Measurements from ENCODE around the gene GNPDA1.

The GNPDA1 gene

DNA sequence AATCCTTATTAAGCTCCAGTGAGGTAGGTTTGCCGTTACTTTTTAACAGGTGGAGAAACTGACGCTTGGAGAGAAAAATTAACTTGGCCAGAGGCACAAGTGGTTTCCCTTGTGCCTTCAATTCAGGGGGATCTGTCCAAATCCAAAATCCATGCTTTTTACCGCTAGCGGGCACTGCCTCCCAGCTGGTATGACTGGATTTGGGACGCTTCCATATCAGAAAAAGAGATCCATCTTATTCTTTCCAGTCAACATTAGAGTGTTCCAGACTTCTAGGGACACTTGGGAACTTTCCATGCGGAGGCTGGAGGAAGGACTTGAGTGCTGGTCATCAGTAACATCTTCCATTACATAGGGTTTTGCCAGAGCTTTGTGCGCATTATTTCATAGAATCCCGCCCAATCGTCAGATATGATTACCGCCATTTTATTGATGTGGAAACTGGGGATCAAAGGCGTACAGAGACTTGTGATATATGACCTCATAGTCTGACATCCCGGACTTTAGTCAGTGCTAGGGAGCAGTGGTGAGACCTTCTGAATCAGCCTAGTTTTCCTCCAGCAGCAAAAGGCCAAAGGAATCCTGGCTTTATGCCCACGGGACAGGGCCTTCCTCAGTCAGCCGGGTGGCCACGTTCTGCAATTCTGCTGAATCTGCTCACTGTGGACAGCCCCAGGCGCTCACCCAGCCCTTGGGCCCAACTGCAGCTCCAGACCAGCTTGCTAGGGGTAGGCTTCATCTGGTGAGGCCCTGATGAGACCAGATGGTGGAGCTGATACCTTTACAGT is 1.1 kb upstream of the GNPDA1 start:
- H3K4me1 ChIP-seq (ENCODE audit: control insufficient read depth in 1 of 2, insufficient read depth in 1 of 2, low read depth in 1 of 2, low read length in 1 of 2) = peaks cover 38 to 43% of the 10 kb centered on the region in 2 experiments

DNA sequence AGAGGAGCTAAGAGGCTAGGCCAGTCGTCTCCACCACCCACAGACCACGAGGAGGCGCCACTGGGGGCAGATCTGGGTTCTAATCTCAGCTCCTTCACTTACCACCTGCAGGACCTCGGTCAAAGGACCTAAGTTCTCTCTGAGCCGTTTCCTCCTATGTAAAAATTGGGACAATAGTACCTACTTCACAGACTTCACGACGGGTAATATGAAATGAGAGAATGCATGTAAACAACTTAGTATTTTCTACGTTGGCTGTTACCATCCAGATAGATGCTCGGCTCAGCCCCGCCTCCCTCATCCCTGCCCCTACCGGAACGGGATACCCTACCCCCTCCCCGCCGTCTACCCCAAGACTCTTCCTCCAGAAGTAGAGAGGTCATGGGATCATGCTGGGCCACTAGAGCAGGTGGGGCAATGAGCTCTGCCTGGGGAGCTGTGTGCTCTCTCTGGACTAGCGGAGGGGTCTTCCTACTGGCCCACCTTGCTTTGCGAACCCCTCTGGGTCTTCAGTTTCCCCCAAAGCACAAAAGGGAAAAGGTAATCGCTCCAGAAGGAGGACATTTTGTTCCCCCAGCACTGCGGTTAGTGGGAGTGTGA is 541 bp downstream of the GNPDA1 start:
- Histone ChIP-seq H3K9me3 (no peaks in the 10 kb centered on the region), H3K36me3 (no peaks in the 10 kb centered on the region), H3K4me3 (ENCODE audit: low read depth in 1 of 2, low read length in 1 of 2) (peak overlapping the region; percentile 65 to 79), H3K27me3 (no peaks in the 10 kb centered on the region), H3K27ac (peak overlapping the region; percentile 80), H3K4me1 (ENCODE audit: control insufficient read depth in 1 of 2, insufficient read depth in 1 of 2, low read depth in 1 of 2, low read length in 1 of 2) (peaks cover 38 to 43% of the 10 kb centered on the region in 2 experiments)
- TF ChIP-seq, protein P1, sequence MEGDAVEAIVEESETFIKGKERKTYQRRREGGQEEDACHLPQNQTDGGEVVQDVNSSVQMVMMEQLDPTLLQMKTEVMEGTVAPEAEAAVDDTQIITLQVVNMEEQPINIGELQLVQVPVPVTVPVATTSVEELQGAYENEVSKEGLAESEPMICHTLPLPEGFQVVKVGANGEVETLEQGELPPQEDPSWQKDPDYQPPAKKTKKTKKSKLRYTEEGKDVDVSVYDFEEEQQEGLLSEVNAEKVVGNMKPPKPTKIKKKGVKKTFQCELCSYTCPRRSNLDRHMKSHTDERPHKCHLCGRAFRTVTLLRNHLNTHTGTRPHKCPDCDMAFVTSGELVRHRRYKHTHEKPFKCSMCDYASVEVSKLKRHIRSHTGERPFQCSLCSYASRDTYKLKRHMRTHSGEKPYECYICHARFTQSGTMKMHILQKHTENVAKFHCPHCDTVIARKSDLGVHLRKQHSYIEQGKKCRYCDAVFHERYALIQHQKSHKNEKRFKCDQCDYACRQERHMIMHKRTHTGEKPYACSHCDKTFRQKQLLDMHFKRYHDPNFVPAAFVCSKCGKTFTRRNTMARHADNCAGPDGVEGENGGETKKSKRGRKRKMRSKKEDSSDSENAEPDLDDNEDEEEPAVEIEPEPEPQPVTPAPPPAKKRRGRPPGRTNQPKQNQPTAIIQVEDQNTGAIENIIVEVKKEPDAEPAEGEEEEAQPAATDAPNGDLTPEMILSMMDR (IDR thresholded peaks at IDR 0.05) = no peak

More for the DNA sequence above, 1.1 kb upstream of the GNPDA1 start:
- no peaks in the 10 kb centered on the region for H3K27me3 ChIP-seq
- no peak overlapping the region for H3K4me3 ChIP-seq (ENCODE audit: low read depth in 1 of 2, low read length in 1 of 2)
- TF ChIP-seq, protein P1 (IDR thresholded peaks at IDR 0.05) = no peak
- H3K27ac ChIP-seq = peak overlapping the region; percentile 80
- no peaks in the 10 kb centered on the region for H3K36me3 ChIP-seq
- H3K9me3 ChIP-seq = no peaks in the 10 kb centered on the region

DNA sequence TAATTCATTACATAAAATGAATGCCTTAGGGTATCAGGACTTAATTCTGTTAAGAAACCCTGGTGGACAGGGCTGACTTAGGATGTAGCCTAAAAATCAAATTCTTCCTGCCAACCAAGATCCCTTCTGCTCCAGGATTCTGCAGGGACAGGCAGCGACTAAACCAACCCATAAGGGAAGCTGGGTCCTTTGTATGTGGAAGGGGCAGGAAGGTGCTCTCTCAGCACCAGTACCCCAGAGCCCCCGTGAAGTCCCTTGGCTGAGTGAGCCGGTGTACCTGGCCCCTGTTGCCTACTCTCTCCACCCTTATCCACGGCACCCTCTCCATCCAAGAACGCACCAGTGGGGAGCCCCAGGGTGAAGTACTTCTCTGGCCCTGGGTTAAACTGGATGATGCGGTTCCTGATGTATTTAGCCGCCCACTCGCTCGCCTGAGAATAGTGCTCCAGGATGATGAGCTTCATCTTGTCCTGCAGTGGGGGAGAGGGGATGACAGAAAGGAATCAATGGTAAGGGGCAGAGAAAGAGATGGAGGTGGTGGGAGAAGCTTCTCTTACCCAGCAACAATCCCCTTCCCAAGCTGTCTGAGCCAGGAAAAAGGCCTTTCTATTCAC is 1.1 kb downstream of the GNPDA1 start:
- H3K36me3 ChIP-seq = no peaks in the 10 kb centered on the region
- TF ChIP-seq, protein P1 (IDR thresholded peaks at IDR 0.05) = no peak
- no peaks in the 10 kb centered on the region for H3K9me3 ChIP-seq
- peak overlapping the region; percentile 80 for H3K27ac ChIP-seq
- H3K27me3 ChIP-seq = no peaks in the 10 kb centered on the region
- H3K4me3 ChIP-seq (ENCODE audit: low read depth in 1 of 2, low read length in 1 of 2) = no peak overlapping the region
- H3K4me1 ChIP-seq (ENCODE audit: control insufficient read depth in 1 of 2, insufficient read depth in 1 of 2, low read depth in 1 of 2, low read length in 1 of 2) = peaks cover 41 to 46% of the 10 kb centered on the region in 2 experiments

DNA sequence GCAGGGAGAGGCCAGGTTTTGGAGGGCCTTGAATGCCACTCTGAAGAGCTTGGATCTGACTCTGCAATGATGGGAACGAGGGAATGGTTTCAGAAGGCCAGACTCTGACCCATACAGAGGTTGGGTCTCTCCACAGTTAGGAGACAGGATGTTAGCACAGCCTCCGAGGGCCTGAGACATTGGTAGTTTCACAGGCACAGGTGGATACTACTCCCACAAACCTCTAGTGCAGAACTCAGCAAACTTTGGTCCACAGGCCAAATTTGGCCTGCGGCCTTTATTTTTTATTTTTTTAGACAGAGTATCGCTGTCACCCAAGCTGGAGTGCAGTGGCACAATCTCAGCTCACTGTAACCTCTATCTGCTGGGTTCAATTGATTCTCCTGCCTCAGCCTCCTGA is 2.9 kb downstream of the GNPDA1 start:
- Histone ChIP-seq H3K27me3 (no peaks in the 10 kb centered on the region), H3K36me3 (peaks cover 16% of the 10 kb centered on the region), H3K4me1 (ENCODE audit: control insufficient read depth in 1 of 2, insufficient read depth in 1 of 2, low read depth in 1 of 2, low read length in 1 of 2) (peaks cover 23 to 29% of the 10 kb centered on the region in 2 experiments), H3K27ac (no peak overlapping the region), H3K4me3 (ENCODE audit: low read depth in 1 of 2, low read length in 1 of 2) (no peak overlapping the region), H3K9me3 (no peaks in the 10 kb centered on the region)
- TF ChIP-seq, protein P1 (IDR thresholded peaks at IDR 0.05) = no peak

DNA sequence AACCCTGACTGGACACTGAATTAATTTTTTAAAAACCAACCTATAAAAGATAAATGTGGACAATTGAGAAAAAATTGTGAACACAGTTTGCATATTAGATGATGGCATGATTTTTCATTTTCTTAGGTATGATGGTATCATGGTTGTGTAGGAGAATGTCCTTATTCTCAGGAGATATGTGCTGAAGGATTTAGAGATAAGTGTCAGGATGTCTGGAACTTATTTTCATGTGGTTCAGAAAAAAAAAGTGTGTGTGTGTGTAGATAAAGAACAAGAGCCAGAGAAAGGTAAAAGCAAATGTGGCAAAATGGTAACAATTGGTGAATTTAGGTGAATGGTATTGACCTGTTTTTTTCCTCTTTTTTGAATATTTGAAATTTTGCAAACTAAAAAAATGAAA is 4.0 kb downstream of the GNPDA1 start:
- Histone ChIP-seq H3K4me3 (ENCODE audit: low read depth in 1 of 2, low read length in 1 of 2) (no peak overlapping the region), H3K9me3 (no peaks in the 10 kb centered on the region), H3K27ac (no peak overlapping the region), H3K36me3 (peaks cover 23% of the 10 kb centered on the region), H3K27me3 (no peaks in the 10 kb centered on the region), H3K4me1 (ENCODE audit: control insufficient read depth in 1 of 2, insufficient read depth in 1 of 2, low read depth in 1 of 2, low read length in 1 of 2) (peaks cover 21% of the 10 kb centered on the region in 2 experiments)
- TF ChIP-seq, protein P1 (IDR thresholded peaks at IDR 0.05) = no peak
